Fibroblast of skin of right quadriceps (primary cell): ENCODE results near the gene KCTD3.
A peak's percentile ranks its signal among the peaks of the same experiment; 100 is the strongest.

Experiments
- DNase-seq: peaks from one replicate; pipeline ENCODE4 v3.0.0-alpha.2; 2013

KCTD3 gene

DNA sequence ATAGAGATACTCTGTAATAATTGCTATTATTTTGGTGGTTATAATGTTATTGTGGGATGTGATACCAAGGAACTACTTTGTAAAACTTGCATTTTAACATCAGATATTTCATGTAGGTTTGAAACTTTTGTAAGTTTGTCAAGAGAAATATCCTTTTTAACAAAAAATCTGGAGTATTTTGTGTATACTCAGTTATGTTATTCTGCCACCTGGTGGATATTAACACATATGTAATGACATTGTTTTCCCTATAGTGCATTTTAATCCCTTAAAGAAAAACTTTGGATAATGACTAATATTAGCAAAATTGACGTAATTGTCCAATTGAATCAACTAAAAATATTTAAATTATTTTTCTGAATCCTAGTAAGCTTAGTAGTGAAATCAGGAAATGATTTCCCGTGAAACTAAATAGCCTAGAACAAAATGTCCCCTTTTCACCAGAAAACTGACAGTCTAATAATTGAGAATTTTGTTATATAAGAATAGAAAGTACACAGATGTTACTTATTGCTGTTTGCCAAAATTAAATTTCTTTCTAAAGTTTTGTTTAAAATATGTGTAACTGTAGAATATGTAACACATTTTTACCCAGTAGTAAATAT is 39.6 kb downstream of the KCTD3 start:
- no peak for DNase-seq

DNA sequence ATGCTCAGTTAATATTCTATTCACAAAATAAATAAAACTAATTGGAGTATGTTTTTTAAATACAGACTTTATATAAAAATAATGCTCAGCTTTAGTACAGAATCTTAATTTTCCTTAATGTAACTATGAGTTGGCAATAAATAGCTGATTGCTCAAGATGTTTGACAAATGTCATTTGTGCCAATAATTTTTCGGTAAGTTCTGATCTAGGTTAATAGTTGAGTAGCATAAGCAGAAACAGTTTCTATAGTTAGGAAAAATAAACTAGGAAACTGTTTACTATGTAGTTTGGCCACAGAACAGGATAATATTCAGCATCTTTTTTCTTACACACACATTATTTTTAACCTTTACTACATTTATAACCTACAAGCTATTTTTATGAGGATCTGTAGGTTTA is 40.3 kb downstream of the KCTD3 start:
- DNase-seq: no peak

- DNase-seq: no peak
These were observed 41.5 kb downstream of the KCTD3 start for GRCh38 chr1:215608646-215609045.

DNA sequence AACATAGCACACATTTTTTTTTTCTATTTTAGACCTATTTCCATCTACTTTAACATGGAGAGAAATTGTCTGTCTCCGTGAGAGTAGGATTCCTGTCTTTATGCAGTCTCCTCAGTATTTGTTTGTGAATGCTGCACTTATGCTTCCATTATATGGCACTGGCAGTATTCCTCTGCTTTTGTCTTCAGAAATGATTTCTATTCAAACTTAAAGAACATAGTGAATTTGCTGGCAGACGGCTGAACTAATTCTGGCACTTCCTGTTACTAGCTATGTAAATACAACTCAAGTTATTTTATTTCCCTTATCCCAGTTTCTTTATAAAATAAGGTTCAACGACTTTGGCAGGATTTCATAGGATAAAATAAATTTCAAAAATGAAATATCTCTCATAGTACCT is 45.3 kb downstream of the KCTD3 start:
- no peak for DNase-seq

GRCh38 chr1:215617979-215618378 is 50.9 kb downstream of the KCTD3 start:
- DNase-seq: no peak

GRCh38 chr1:215623162-215623561 is 56.1 kb downstream of the KCTD3 start:
- DNase-seq: no peak

- no peak for DNase-seq
These were observed 58.8 kb downstream of the KCTD3 start for GRCh38 chr1:215625949-215626348.

GRCh38 chr1:215631040-215631439 is 63.9 kb downstream of the KCTD3 start:
- no peak for DNase-seq

DNA sequence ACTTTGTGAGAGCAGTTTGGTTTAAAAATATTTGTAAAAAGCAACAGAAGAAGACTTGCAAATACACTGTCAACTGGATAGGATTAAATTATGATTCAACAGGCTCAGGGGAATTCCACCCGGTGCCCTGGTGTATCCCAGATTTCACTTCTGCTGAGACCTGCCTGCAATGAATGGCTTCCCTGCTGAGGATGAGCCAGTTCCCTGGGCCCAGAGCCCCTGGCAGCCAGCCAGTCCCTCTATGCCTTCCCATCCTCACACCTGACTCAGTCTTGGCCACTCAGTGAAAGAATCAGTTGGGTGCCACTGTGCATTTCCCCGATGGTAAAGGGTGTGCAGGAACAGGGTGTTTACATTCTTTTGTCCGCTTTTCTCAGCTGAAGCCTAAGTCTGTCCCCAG is 64.4 kb downstream of the KCTD3 start:
- peak; percentile 38 for DNase-seq

- no peak for DNase-seq
These were observed 68.7 kb downstream of the KCTD3 start for GRCh38 chr1:215635827-215636226.

- DNase-seq: peak; percentile 48
These were observed 69.3 kb downstream of the KCTD3 start for GRCh38 chr1:215636258-215636965.

GRCh38 chr1:215637041-215637573 is 70.0 kb downstream of the KCTD3 start:
- DNase-seq: peak; percentile 40

GRCh38 chr1:215640429-215641148 is 73.5 kb downstream of the KCTD3 start:
- DNase-seq: no peak

DNA sequence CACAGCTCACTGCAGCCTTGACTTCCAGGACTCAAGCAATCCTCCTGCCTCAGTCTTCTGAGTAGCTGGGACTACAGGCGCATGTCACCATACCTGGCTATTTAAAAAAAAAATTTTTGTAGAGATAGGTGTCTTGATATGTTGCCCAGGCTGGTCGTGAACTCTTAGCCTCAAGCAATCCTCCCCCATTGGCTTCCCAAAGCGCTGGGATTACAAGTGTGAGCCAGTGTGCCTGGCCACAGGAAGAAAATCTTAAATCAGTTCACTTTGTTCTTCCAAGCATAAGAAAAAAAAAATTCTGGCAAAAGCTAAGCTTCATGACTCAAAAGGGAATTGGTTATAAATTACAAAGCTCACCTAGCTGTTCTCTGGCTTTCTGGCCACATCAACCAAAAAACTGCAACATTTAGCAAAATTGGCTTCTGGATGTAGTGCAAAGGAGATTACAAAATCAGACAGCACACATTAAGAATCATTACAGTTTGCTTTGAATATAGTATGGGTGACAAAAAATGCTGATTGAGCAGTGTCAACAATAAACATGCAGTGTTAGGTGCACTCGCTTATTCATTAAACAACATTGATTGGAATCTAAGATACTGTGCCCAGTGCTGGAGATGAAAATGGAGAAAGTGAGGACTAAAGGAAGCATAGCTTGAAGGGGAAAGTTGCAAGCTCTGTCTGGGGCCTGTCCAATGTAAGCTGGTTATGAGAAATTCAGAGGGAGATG is 76.7 kb downstream of the KCTD3 start:
- DNase-seq: no peak

- no peak for DNase-seq
These were observed 78.1 kb downstream of the KCTD3 start for GRCh38 chr1:215645182-215645581.

DNA sequence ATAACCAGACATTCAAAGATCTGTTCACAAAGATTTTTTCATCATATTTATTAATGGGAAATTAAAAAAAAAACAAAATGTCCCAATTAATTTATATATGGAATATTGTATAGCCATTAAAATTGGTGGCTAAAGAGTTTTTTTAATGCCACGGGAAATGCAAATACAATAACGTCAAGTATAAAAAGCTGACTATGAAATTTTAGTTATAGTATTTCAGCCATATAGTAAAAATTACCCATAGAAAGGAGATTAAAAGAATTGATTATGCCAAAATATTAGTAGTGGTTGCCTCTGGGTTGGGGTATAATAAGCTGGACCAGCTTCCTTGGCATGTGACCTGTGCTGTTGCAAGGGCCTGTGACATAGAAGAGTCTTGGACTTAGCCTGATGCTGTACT is 78.8 kb downstream of the KCTD3 start:
- DNase-seq: no peak

GRCh38 chr1:215647738-215648137 is 80.6 kb downstream of the KCTD3 start:
- DNase-seq: no peak

DNA sequence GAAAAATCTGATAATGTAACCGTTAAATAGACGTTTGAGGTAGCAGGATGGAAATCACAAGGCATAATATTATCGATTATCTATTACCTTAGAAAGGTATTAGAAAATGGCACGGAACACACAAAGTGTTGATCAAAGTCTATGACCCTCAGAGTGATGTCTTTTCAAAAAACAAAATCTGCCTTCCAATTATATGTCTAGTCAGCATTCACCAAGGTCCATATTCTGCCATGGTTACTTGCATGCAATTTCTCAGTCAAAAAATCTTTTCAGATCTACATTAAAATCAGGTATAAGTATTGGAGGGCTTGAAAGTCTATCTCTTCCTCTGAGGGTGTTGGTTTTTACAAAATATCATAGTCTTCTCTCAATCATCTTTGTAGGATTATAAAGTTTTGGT is 81.9 kb downstream of the KCTD3 start:
- DNase-seq: no peak

- no peak for DNase-seq
These were observed 83.5 kb downstream of the KCTD3 start for GRCh38 chr1:215650446-215651149.

DNA sequence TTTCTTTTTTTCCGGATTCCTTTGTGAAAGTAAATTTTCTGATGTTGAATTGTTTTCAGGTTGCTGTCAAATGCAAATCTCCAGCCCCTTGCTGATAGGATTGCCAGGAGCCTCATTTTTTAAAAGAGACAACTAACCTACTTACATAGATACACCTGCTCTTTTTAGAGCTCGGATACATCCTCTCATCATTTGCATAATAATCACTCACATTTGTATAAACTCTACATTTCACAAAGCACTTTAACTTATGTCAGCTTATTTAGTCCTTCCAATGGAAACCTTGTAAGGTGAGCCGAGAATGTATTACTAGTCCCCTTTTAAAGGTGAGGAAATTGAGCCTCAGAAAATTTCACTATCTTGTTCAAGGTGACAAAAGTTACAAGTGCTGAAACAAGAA is 84.8 kb downstream of the KCTD3 start:
- no peak for DNase-seq

DNA sequence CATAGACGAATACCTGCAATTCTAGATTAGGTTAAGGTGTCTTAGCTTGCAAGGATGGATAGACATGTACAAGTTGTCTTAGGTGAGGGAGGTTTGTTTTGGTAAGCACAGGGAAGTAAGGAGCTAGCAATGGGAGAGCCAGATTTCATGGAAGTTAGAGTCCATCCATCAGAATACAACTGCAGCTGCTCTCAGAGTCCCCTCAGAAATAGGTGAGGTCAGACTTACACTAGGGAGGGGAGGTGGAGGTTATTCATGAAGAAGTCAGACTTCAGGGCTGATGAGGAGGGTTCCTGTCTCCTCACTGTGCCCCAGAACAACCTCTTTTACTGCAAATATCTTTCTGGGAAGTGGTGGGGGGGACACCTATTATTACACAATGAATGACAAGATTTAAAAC is 85.3 kb downstream of the KCTD3 start:
- no peak for DNase-seq

DNA sequence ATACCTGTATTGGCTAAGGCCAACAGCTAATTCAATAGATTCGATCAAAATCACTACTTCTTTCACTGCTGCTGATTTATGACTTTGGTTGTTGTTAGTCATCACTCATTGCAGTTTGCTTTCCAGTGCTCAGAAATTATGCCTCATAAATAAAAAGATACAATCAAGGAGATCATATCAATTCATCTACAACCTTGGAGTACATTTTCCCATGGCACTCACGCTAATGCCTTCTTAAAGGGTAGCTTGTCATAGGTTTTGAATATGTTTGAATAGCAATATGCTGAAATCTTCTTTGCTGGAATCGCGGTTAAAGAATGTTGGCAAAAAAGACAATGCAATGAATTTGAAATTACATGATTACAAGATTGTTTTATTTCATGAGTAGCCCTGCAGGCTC is 89.9 kb downstream of the KCTD3 start:
- no peak for DNase-seq

GRCh38 chr1:215660259-215660658 is 93.2 kb downstream of the KCTD3 start:
- no peak for DNase-seq
